Left forelimb (tissue), 1 donor: ENCODE data around the gene CACNA1D.

Experiments
- DNase-seq: peaks from one replicate; pipeline ENCODE4 v3.0.0-alpha.2; 2018; ENCODE audit warnings: low spot score

Gene CACNA1D

GRCh38 chr3:53822331-53822741, 327.9 kb downstream of the CACNA1D start:
- DNase-seq: peak; percentile 62

GRCh38 chr3:53823026-53823955, 328.9 kb downstream of the CACNA1D start:
- DNase-seq: peak; percentile 46

DNA sequence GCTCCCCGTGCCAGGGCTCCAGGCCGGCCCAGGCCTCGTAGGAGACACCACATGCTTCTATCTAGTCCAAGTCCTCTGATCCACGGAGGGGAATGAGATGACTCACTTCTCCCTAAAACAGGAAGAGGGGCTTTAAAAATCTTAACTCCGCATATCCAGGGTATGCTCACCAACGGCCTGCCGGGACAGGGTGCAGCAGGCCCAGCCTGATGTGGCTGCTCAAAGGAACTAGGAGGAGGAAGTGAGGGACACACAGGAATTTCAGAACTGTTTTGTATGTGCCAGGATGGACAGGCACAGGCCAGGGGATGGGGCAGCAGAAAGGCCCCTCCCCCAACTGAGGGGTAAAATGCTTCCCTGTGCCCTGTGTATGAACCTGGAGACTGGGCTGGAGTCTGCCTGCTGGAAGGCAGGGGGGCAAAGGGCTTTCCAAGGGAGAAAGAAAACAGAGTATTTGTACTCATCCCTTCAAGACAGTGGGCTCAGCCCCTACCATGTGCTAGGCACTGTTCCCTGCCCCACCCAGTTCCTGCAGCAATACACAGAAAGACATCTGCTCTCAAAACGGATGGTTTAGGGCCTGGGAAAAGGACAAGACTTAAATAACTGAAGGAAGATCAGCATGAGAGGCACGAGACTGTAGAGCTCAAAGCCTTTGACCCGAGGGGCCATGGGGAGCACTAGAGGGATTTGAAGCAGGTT, 329.7 kb downstream of the CACNA1D start:
- peak; percentile 46 for DNase-seq

DNA sequence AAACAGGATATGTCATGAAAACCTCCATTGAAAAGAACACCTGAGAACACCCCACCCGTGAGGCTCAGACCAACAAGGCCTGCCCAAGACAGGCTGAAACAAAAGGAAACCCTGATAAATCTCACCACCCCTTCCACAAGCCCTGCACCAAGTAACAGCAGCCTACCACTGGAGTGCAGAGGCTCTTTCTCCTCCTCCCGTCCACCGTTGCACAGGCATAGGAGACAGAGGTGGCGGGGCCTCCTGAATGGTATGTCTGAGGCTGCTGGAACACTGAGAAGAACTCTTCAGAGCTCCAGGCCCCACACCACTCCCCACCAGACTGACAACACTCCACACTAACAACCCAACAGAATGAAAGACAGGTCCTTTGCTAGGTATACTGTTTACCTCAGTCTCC, 330.4 kb downstream of the CACNA1D start:
- peak; percentile 6 for DNase-seq

- no peak for DNase-seq
These were observed 331.6 kb downstream of the CACNA1D start for GRCh38 chr3:53826048-53826447.

- no peak for DNase-seq
These were observed 334.2 kb downstream of the CACNA1D start for GRCh38 chr3:53828581-53828980.

GRCh38 chr3:53829605-53830004, 335.2 kb downstream of the CACNA1D start:
- peak; percentile 2 for DNase-seq

GRCh38 chr3:53830944-53831343, 336.5 kb downstream of the CACNA1D start:
- DNase-seq: no peak

GRCh38 chr3:53833053-53833645, 338.7 kb downstream of the CACNA1D start:
- peak; percentile 36 for DNase-seq

- DNase-seq: peak; percentile 59
These were observed 339.3 kb downstream of the CACNA1D start for GRCh38 chr3:53833700-53834099.

- peak; percentile 47 for DNase-seq
These were observed 340.2 kb downstream of the CACNA1D start for GRCh38 chr3:53834429-53835095.

DNA sequence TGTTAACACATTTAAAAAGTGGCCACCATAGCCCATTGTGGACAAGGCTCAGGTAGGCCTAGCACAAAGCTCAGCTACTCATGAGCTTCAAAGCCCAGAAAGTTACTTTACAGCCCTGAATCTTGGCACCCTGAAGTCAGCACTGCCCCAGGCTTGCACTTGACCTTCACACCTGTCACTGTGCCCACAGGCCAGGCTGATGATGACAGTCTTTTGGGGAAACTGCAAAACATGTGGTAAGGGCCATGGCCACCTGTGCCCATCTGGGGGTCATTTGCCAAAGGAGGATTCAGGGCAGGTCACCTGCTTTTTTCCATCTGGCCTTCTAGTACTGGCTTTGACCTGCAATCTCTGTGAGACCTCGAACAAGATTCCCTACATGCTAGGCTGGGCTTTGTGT, 340.8 kb downstream of the CACNA1D start:
- DNase-seq: no peak

DNA sequence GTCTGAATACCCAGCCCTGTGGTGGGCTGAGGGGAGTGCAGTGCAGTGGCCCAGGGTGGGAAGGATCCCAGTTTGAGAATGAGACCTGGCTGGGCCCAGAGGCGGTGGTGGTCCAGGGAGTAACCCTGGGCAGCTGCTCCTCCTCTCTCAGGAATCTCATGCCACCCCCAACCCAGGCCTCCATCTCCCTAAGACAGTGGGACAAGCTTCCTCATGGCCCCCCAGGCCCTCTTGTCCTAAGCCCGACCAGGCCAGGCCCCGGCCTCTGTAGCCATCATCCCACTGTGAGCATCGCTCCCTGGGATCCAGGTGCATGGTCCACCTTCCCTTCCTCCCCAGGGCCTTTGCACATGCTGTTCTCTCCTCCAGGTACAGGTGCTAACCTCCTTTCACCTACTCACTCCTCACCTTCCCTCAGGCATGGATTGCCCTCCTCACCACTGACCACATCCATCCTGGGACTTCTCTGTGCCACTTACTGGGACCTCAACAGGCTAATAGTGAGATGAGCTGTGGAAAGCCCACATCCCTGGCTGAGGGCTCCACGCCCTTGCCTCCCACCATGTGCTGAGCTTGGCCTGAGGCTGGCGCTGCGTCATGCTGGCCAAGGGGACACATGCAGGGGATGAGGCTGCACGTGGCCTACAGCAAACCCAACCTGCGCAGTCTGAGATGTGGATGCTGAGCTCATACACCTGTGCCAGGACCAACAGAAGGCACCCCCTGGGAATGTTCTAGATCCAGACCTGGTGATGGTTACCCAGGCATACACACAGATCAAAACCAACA, 341.9 kb downstream of the CACNA1D start:
- peak; percentile 33 for DNase-seq

GRCh38 chr3:53837331-53837730, 342.9 kb downstream of the CACNA1D start:
- DNase-seq: peak; percentile 23

DNA sequence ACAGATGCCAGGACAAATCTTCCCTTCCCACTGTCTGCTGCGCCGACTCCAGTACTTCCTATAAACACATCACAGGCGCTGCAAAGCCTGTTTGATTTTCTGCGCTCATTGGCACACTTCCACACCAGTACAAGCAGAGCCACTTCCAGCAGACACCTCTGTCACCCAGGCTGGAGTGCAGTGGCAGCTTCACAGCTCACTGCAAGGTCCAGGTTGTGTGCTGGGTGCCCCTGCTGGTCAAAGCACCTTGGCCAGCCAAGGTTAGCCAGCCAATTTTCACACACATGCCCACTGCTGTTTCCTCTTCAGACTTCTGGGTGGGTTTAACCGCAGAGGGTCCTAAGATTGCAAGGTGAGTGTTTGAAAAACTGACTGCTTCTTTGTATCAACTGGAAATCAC, 346.9 kb downstream of the CACNA1D start:
- DNase-seq: peak; percentile 54

- DNase-seq: peak; percentile 48
These were observed 348.2 kb downstream of the CACNA1D start for GRCh38 chr3:53842436-53843194.

DNA sequence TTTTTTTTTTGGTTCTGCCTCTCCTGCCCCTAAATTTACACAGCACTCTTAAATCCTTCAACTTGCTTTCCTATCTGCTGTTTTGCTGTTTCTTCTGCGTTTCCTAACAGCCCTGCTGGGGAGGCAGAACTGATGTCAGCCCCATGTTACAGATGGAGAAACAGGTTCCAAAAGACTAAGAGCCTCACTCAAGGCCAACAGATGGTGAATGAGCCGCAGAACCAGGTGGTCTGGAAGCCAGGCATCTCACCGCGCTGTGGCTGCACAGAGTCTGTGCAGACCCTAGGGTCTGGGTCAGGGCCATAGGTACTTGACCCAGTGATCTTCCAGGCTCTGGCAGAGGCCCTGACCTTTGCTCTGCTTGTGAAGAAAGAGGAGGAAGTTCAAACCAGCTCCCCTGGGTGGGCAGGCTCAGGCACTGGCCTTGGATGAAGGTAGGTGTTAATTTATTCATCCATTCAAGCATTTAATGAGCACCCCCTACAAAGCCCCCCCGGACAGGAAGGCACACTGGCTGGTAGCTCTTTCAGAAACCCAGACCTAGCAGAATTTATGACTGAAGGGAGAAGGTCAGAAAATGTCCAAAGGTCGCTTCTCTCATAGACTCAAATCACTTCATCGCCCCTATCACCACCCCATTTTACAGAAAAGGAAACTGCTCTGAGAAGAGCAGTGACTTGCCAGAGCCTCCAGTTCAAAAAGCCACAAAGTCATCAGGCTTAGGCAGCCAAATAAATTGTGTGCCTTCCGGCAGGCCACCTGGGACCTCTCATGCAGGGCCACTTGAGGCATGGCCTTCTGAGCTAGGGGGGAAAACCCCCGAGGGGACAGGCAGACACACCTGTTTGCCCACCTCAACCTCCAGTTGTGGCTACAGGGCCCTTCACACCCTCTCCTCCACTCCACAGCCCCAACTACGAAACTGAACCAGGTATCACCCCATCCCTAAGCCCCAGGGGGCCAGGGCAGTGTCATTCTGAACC, 349.1 kb downstream of the CACNA1D start:
- peak; percentile 37 for DNase-seq

DNA sequence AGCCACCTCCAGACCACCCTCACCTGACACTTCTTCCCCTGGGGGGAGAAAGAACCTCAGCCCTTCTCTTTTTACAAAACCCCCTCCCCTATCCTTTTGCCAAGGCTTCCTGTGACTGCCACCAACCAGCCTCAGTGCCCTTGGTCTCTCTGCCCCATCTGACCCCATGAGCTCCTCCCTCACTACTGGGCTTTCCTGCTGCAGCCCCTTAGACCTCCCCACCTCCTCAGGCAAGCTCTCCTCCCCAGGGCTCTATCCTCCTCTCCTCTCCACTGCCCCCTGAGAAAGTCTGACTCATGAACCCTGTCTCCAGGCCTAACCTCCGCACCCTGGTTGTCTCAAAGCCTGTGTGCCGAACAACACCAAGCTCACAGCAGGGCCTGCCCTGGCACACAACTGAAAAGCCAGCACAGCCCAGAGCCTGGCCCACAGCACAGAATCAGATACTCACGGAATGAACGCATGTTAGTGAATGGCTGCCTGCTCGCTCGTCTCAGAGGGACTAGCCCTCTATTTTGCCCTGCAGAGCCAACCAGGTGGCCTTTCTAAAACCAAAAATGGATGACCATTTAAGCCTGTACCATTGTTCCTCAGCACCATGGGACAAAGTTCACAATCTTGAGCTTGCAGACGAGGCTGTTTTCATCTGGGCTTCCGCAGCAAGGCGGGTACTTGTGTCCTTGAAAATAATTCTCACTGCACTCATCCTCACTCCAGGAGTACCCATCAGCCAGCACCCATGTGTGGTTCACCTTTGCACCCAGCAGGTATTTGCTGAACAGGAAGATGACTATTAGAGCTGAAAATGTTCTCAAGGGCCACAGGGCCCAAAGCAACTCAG, 350.1 kb downstream of the CACNA1D start:
- DNase-seq: peak; percentile 42
